Ishikawa (cell line): ENCODE measurements around the gene EMILIN3.

ENCODE experiments used
- CEBPB ChIP-seq: IDR thresholded peaks from 2 replicates; pipeline ENCODE4 v1.6.1; 2012
- CREB1 ChIP-seq: IDR thresholded peaks from 2 replicates; pipeline ENCODE4 v1.6.1; 2012; ENCODE audit warnings: low read depth
- EGR1 ChIP-seq: IDR thresholded peaks from 2 replicates; pipeline ENCODE4 v1.6.1; 2012
- EP300 ChIP-seq: IDR thresholded peaks from 2 replicates; pipeline ENCODE4 v1.6.1; 2012; ENCODE audit warnings: borderline replicate concordance
- FOXM1 ChIP-seq: IDR thresholded peaks from 2 replicates; pipeline ENCODE4 v1.6.1; 2012; ENCODE audit warnings: low read depth, borderline replicate concordance
- MAX ChIP-seq: IDR thresholded peaks from 2 replicates; pipeline ENCODE4 v1.6.1; 2012
- NFIC ChIP-seq: IDR thresholded peaks from 2 replicates; pipeline ENCODE4 v1.6.1; 2012
- RAD21 ChIP-seq: IDR thresholded peaks from 2 replicates; pipeline ENCODE4 v1.6.1; 2012; ENCODE audit warnings: low read depth
- REST ChIP-seq: IDR thresholded peaks from 2 replicates; pipeline ENCODE4 v1.6.1; 2012; ENCODE audit warnings: low read depth, mild to moderate bottlenecking
- TAF1 ChIP-seq: IDR thresholded peaks from 2 replicates; pipeline ENCODE4 v1.6.1; 2012; ENCODE audit warnings: low read depth, mild to moderate bottlenecking
- TCF12 ChIP-seq: IDR thresholded peaks from 2 replicates; pipeline ENCODE4 v1.6.1; 2012; ENCODE audit warnings: low read depth
- TEAD4 ChIP-seq: IDR thresholded peaks from 2 replicates; pipeline ENCODE4 v1.6.1; 2012
- USF1 ChIP-seq: IDR thresholded peaks from 2 replicates; pipeline ENCODE4 v1.6.1; 2012
- YY1 ChIP-seq: IDR thresholded peaks from 2 replicates; pipeline ENCODE4 v1.6.1; 2012; ENCODE audit warnings: low read depth
- ZBTB7A ChIP-seq: IDR thresholded peaks from 2 replicates; pipeline ENCODE4 v1.6.1; 2012; ENCODE audit warnings: low read depth

EMILIN3 gene

GRCh38 chr20:41353530-41353929, 13.1 kb downstream of the EMILIN3 start:
- no peak for TF ChIP-seq CEBPB
- TF ChIP-seq TEAD4 = no peak
- no peak for TF ChIP-seq EGR1
- TF ChIP-seq RAD21 = no peak
- no peak for TF ChIP-seq EP300
- TF ChIP-seq USF1 = no peak
- no peak for TF ChIP-seq FOXM1
- TF ChIP-seq YY1 = no peak
- TF ChIP-seq REST = no peak
- TF ChIP-seq TCF12 = no peak
- no peak for TF ChIP-seq ZBTB7A
- no peak for TF ChIP-seq NFIC
- no peak for TF ChIP-seq TAF1
- no peak for TF ChIP-seq MAX
- TF ChIP-seq CREB1 = no peak

- TF ChIP-seq ZBTB7A (no peak), RAD21 (no peak), EP300 (no peak), REST (no peak), USF1 (no peak), CEBPB (no peak), EGR1 (no peak), TAF1 (no peak), MAX (no peak), TEAD4 (no peak), YY1 (no peak), CREB1 (no peak), TCF12 (no peak)
These were observed 14.0 kb downstream of the EMILIN3 start for GRCh38 chr20:41352666-41353065.

GRCh38 chr20:41352106-41352505, 14.5 kb downstream of the EMILIN3 start:
- TF ChIP-seq YY1 (no peak), EP300 (no peak), TEAD4 (no peak), CREB1 (no peak), REST (no peak), USF1 (no peak), NFIC (no peak), FOXM1 (no peak), TAF1 (no peak)

GRCh38 chr20:41350408-41350962, 16.1 kb downstream of the EMILIN3 start:
- TF ChIP-seq TEAD4 (no peak), CREB1 (no peak)

- no peak for TF ChIP-seq USF1
- no peak for TF ChIP-seq NFIC
- no peak for TF ChIP-seq EGR1
- TF ChIP-seq YY1 = no peak
- no peak for TF ChIP-seq CEBPB
- TF ChIP-seq TEAD4 = no peak
These were observed 16.7 kb downstream of the EMILIN3 start for GRCh38 chr20:41349943-41350342.
